IMR-90 (cell line): ENCODE measurements around the gene LRRC7.

Experiments used
- CEBPB ChIP-seq: IDR thresholded peaks from 2 replicates; pipeline ENCODE4 v1.6.1; 2012; ENCODE audit warnings: low read depth, low read length, improper control_type of control experiment
- CTCF ChIP-seq: conservative IDR thresholded peaks from 2 replicates; pipeline ENCODE4 v1.5.1; 2012; ENCODE audit warnings: mild to moderate bottlenecking, low read depth, low read length, improper control_type of control experiment
- MAZ ChIP-seq: IDR thresholded peaks from 2 replicates; pipeline ENCODE4 v1.6.1; 2012; ENCODE audit warnings: low read depth, mild to moderate bottlenecking, low read length, improper control_type of control experiment, moderate library complexity, borderline replicate concordance
- MXI1 ChIP-seq: IDR thresholded peaks from 2 replicates; pipeline ENCODE4 v1.6.1; 2012; ENCODE audit warnings: low read depth, mild to moderate bottlenecking, low read length, moderate library complexity, borderline replicate concordance
- NFE2L2 ChIP-seq: fragments of 150-350 bp; IDR thresholded peaks from 2 replicates; pipeline ENCODE4 v1.6.1; 2016; ENCODE audit warnings: low read depth, mild to moderate bottlenecking, low read length
- POLR2A ChIP-seq: IDR thresholded peaks from 2 replicates; pipeline ENCODE4 v1.6.1; 2012; ENCODE audit warnings: mild to moderate bottlenecking, low read depth, low read length
- RAD21 ChIP-seq: IDR thresholded peaks from 2 replicates; pipeline ENCODE4 v1.6.1; 2012; ENCODE audit warnings: low read length, improper control_type of control experiment
- RCOR1 ChIP-seq: IDR thresholded peaks from 2 replicates; pipeline ENCODE4 v1.6.1; 2012; ENCODE audit warnings: mild to moderate bottlenecking, low read length, improper control_type of control experiment; ENCODE audit not compliant: insufficient replicate concordance
- SMC3 ChIP-seq: fragments of 150-350 bp; IDR thresholded peaks from 2 replicates; pipeline ENCODE4 v1.6.1; 2016; ENCODE audit warnings: low read depth, mild to moderate bottlenecking, antibody characterized with exemption, low read length, moderate library complexity

GRCh38 chr1:70101231-70101630 lies 533.5 kb downstream of the LRRC7 start:
- TF ChIP-seq CTCF = no peak
- no peak for TF ChIP-seq NFE2L2
- TF ChIP-seq RCOR1 = no peak
- no peak for TF ChIP-seq MAZ
- TF ChIP-seq MXI1 = no peak
- TF ChIP-seq RAD21 = no peak
- TF ChIP-seq SMC3 = no peak
- TF ChIP-seq CEBPB = no peak
- no peak for TF ChIP-seq POLR2A
